Muscle of leg (tissue), 11 donors: ENCODE results near the gene SARS2. TPM values are rescaled to one million over a fixed set of nuclear protein-coding genes. Genes with fewer than 3 reads are reported as not detected.

Experiments
- DNase-seq: peaks from one replicate; pipeline ENCODE4 v3.0.0; 2013
- H3K27ac ChIP-seq: one replicate; pipeline ENCODE4 v1.5.1; 2013; ENCODE audit warnings: mild to moderate bottlenecking, low read length, control low read depth
- H3K27me3 ChIP-seq: one replicate; pipeline ENCODE4 v1.6.1; 2013; ENCODE audit warnings: low read length; ENCODE audit not compliant: control insufficient read depth, insufficient read depth
- H3K36me3 ChIP-seq: one replicate; pipeline ENCODE4 v1.6.1; 2013; ENCODE audit warnings: low read length; ENCODE audit not compliant: control insufficient read depth, insufficient read depth
- H3K4me1 ChIP-seq: one replicate; pipeline ENCODE4 v1.6.1; 2013; ENCODE audit warnings: low read length; ENCODE audit not compliant: control insufficient read depth, insufficient read depth
- H3K4me3 ChIP-seq: one replicate; pipeline ENCODE4 v1.5.1; 2013; ENCODE audit warnings: low read length, control low read depth
- H3K9me3 ChIP-seq: replicated peaks from 2 replicates; pipeline ENCODE4 v1.6.1; 2013; ENCODE audit warnings: low read depth, low read length; ENCODE audit not compliant: control insufficient read depth
- WGBS: methylation state at CpG from one replicate; pipeline ENCODE4 v1.1.5; 2013; ENCODE audit warnings: missing lambda C conversion rate; ENCODE audit not compliant: insufficient coverage; 5-methylcytosine and 5-hydroxymethylcytosine counted together
- polyA plus RNA-seq, 8 donors: library from polyadenylated mRNA; unstranded; fragments of 120-200 nt; gene quantifications; one replicate each; pipeline versions ENCODE4 v1.2.1 to v1.2.3, GENCODE V29; 2013; ENCODE audit warnings: inconsistent platforms in 1 of 8, low replicate concordance in 1 of 8; ENCODE audit not compliant: insufficient read length in 8 of 8, insufficient read depth in 1 of 8
- total RNA-seq: library from RNA; stranded (reverse); fragments of 120-200 nt; gene quantifications from one replicate; pipeline ENCODE4 v1.2.4, GENCODE V29; 2013

The SARS2 gene
- total and polyA plus RNA-seq, 9 donors = 18.0 to 36.7 (median 25.7) TPM

GRCh38 chr19:38869160-38869835 lies 61.3 kb downstream of the SARS2 start:
- Histone ChIP-seq H3K27ac (no peak overlapping the region), H3K36me3 (no peaks in the 10 kb centered on the region), H3K4me3 (peak overlapping the region; percentile 53), H3K9me3 (no peaks in the 10 kb centered on the region), H3K27me3 (no peaks in the 10 kb centered on the region), H3K4me1 (peaks cover 33% of the 10 kb centered on the region)
- WGBS = 7% methylated on average over 34 of the region's 34 CpGs
- peak; percentile 35 for DNase-seq

GRCh38 chr19:38868551-38868950 lies 62.0 kb downstream of the SARS2 start:
- Histone ChIP-seq H3K9me3 (no peaks in the 10 kb centered on the region), H3K27me3 (no peaks in the 10 kb centered on the region), H3K27ac (no peak overlapping the region), H3K36me3 (no peaks in the 10 kb centered on the region), H3K4me1 (peaks cover 28% of the 10 kb centered on the region), H3K4me3 (no peak overlapping the region)
- whole genome bisulfite sequencing = 100% methylated on average over 1 of the region's 6 CpGs
- no peak for DNase-seq

GRCh38 chr19:38867171-38867780 lies 63.3 kb downstream of the SARS2 start:
- H3K4me1 ChIP-seq = peaks cover 35% of the 10 kb centered on the region
- no peak overlapping the region for H3K27ac ChIP-seq
- DNase-seq = peak; percentile 61
- H3K36me3 ChIP-seq = no peaks in the 10 kb centered on the region
- no peak overlapping the region for H3K4me3 ChIP-seq
- 71% methylated on average over 6 of the region's 10 CpGs for WGBS
- H3K27me3 ChIP-seq = no peaks in the 10 kb centered on the region
- H3K9me3 ChIP-seq = no peaks in the 10 kb centered on the region

Other genes starting within 250 kb of the SARS2 start
- gene CAPN12, start 186.3 kb downstream of the SARS2 start, total RNA-seq = 0.62 TPM
- gene CAPN12, start 186.3 kb downstream of the SARS2 start, polyA plus RNA-seq = 1 to 10 TPM in 6 of 8 donors, under 1 TPM in 2; 0.23 to 2.1 (median 1.2) TPM
- 0.22 TPM for gene LGALS7, start 157.2 kb downstream of the SARS2 start, total RNA-seq
- gene LGALS7, start 157.2 kb downstream of the SARS2 start, polyA plus RNA-seq = 1 to 10 TPM in 2 of 8 donors, under 1 TPM in 3, not detected in 3; 0.35 to 1.1 (median 0.93) TPM
- gene LGALS7B, start 141.6 kb downstream of the SARS2 start, total RNA-seq = 2.3 TPM
- 10 to 100 TPM in 1 of 8 donors, 1 to 10 TPM in 3, under 1 TPM in 3, not detected in 1; 0.45 to 44.5 (median 1.1) TPM for gene LGALS7B, start 141.6 kb downstream of the SARS2 start, polyA plus RNA-seq
- 0.89 TPM for gene LGALS4, start 117.8 kb downstream of the SARS2 start, total RNA-seq
- 10 to 100 TPM in 2 of 8 donors, 1 to 10 TPM in 3, under 1 TPM in 3; 0.67 to 45.5 (median 1.5) TPM for gene LGALS4, start 117.8 kb downstream of the SARS2 start, polyA plus RNA-seq
- 34.1 TPM for gene ECH1, start 99.0 kb downstream of the SARS2 start, total RNA-seq
- gene ECH1, start 99.0 kb downstream of the SARS2 start, polyA plus RNA-seq = 100 to 1,000 TPM; 125 to 180 (median 152) TPM
- gene HNRNPL, start 80.8 kb downstream of the SARS2 start, total RNA-seq = 195 TPM
- gene HNRNPL, start 80.8 kb downstream of the SARS2 start, polyA plus RNA-seq = 100 to 1,000 TPM; 242 to 355 (median 288) TPM
- gene RINL, start 52.5 kb downstream of the SARS2 start, total RNA-seq = 10.7 TPM
- 10 to 100 TPM in 7 of 8 donors, 1 to 10 TPM in 1; 9.3 to 14.4 (median 11.8) TPM for gene RINL, start 52.5 kb downstream of the SARS2 start, polyA plus RNA-seq
- 100 TPM for gene SIRT2, start 31.1 kb downstream of the SARS2 start, total RNA-seq
- gene SIRT2, start 31.1 kb downstream of the SARS2 start, polyA plus RNA-seq = 100 to 1,000 TPM in 6 of 8 donors, 10 to 100 TPM in 2; 92.7 to 129 (median 109) TPM
- gene NFKBIB, start 30.8 kb downstream of the SARS2 start, total RNA-seq = 8.3 TPM
- gene NFKBIB, start 30.8 kb downstream of the SARS2 start, polyA plus RNA-seq = 10 to 100 TPM in 6 of 8 donors, 1 to 10 TPM in 2; 9.8 to 11.6 (median 11.2) TPM
- 2.5 TPM for gene CCER2, start 18.6 kb downstream of the SARS2 start, total RNA-seq
- 1 to 10 TPM; 4.4 to 9.2 (median 6.8) TPM for gene CCER2, start 18.6 kb downstream of the SARS2 start, polyA plus RNA-seq
- gene MRPS12, start 181 bp upstream of the SARS2 start, total RNA-seq = 19.6 TPM
- gene MRPS12, start 181 bp upstream of the SARS2 start, polyA plus RNA-seq = 10 to 100 TPM; 19.6 to 22.7 (median 20.8) TPM
- 30.7 TPM for gene FBXO17, start 45.0 kb upstream of the SARS2 start, total RNA-seq
- gene FBXO17, start 45.0 kb upstream of the SARS2 start, polyA plus RNA-seq = 10 to 100 TPM; 25.0 to 36.7 (median 28.8) TPM
- gene FBXO27, start 101.8 kb upstream of the SARS2 start, total RNA-seq = 1.4 TPM
- gene FBXO27, start 101.8 kb upstream of the SARS2 start, polyA plus RNA-seq = 1 to 10 TPM; 1.5 to 5.5 (median 3.3) TPM
- gene ACP7, start 153.6 kb upstream of the SARS2 start, total RNA-seq = 0.09 TPM
- under 1 TPM in 7 of 8 donors, not detected in 1; 0.05 to 0.28 (median 0.11) TPM for gene ACP7, start 153.6 kb upstream of the SARS2 start, polyA plus RNA-seq
- gene PAK4, start 195.0 kb upstream of the SARS2 start, total RNA-seq = 3.5 TPM
- gene PAK4, start 195.0 kb upstream of the SARS2 start, polyA plus RNA-seq = 10 to 100 TPM; 15.8 to 29.2 (median 21.9) TPM